GM12874 (cell line): ENCODE measurements around the gene MAP3K4.

ENCODE experiments used
- CTCF ChIP-seq: IDR thresholded peaks from 2 replicates; pipeline ENCODE4 v1.5.1; 2011; ENCODE audit warnings: low read depth, mild to moderate bottlenecking, control low read depth, low read length, moderate library complexity; ENCODE audit not compliant: insufficient read depth

MAP3K4 gene

GRCh38 chr6:160963651-160964050, 27.9 kb upstream of the MAP3K4 start:
- TF ChIP-seq CTCF: no peak

DNA sequence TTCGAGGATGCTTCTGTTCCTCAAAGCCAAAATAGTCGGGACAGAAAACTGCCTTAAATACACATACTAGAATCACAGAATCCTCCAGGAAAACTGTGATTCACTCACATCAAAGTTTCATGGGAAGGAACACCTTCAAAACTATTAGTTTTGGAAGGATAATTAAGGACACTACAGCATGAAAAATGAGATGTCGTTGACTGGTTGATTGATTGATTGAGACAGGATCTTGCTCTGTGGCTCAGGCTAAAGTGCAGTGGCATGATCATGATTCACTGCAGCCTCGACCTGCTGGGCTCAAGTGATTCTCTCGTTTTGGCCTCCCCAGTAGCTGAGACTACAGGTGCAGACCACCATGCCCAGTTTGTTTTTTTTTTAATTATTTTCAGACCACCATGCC, 25.7 kb upstream of the MAP3K4 start:
- no peak for TF ChIP-seq CTCF

GRCh38 chr6:160966493-160967229, 24.9 kb upstream of the MAP3K4 start:
- TF ChIP-seq CTCF: no peak

GRCh38 chr6:160967351-160967750, 24.2 kb upstream of the MAP3K4 start:
- no peak for TF ChIP-seq CTCF

DNA sequence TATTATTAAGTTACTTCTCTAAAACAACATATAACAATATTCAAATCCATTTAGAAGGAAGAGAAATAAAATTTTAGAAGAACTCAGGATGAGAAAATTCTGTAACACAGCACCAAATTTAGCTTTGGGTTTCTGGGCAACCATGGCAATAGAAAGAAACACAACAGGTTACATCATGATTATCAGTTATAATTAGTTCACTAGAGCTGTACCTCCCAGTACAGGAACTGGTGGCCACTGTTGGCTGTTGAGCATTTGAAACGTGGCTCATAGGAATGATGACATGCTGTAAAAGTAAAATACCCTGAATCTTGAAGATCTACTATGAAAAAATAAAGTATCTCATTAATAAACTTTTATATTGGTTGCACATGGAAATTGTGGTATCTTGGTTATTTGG, 23.7 kb upstream of the MAP3K4 start:
- TF ChIP-seq CTCF: no peak

DNA sequence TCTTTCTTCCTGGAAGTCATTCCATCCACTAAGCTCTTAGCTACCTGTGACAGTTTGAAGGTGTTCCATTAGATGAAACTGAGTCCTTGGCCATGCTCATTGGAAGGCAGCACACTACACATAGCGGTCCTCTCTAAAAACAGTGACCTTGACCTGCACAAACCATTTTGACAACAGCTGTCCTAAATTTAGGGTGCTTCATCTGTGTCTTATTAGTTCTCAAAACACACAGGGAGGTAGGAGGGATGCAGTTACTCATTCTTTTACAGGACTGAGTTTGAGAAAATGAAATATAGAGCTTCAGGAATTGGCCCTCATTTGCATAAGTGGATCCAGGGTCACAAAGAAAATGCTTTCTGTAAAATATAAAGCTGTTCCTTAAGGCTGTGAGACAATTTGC, 20.4 kb upstream of the MAP3K4 start:
- TF ChIP-seq CTCF: no peak

DNA sequence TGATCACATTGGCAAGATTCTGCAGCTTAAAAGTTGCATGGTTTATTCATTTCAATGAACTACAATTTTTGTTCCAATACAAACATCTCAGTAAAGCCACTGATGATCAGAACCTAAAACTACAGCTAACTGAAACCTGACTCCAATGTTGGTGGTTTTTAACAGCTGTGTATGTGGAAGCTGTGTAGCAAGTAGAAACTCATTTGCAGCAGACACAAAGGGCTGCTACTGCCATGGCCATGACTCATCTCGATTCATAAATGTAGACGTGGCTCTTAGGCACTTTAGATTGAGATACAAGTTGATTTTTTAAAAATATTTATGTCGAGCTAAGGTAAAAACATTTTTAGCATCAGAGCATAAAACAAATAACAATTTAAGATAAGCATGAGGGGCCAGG, 19.5 kb upstream of the MAP3K4 start:
- TF ChIP-seq CTCF: no peak
